HG02840 (cell line): Measurements from ENCODE around the gene KIF26A.

Experiments used
- ATAC-seq: cut with Tn5 transposase; IDR thresholded peaks from one replicate; pipeline ENCODE4 v1.9.1; 2021; ENCODE audit warnings: mild to moderate bottlenecking, moderate library complexity, moderate number of reproducible peaks; ENCODE audit not compliant: unreplicated experiment, low FRiP score

KIF26A gene

DNA sequence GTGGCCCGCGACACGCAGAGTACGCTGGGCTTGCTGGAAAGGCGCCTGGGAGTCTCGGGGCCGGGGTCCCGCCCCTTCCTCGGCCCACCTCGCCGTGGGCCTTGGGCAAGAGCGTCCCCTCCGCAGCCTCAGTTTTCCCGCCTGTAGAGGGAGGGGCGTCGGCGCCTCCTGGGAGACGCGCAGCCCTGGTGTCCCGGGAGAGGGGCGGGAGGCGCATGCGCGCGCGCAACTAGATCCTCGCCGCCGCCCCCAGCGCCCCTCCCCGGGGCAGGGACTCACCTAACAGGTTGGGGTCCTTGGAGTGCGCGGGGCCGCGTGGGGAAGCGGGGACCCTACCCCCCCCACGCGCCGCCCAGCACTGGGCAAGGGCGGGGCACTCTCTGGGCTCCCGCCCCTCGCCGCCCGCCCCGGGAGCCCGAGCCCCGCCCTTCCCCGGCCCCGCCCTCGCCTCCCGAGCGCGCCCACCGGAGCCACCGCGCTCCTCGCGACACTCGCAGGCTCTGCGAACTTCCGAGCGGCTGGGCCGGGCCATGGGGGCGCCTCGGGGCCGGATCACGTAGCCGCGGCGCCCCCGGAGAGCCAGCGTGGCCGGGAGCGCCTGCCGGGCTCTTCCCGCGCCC is at the start of gene KIF26A:
Gene KIF26A, plus strand, starts transcription at position 490 of the 620 bp plus-strand sequence. CDS start 136 bp downstream, outside the sequence.
- no peak for ATAC-seq

DNA sequence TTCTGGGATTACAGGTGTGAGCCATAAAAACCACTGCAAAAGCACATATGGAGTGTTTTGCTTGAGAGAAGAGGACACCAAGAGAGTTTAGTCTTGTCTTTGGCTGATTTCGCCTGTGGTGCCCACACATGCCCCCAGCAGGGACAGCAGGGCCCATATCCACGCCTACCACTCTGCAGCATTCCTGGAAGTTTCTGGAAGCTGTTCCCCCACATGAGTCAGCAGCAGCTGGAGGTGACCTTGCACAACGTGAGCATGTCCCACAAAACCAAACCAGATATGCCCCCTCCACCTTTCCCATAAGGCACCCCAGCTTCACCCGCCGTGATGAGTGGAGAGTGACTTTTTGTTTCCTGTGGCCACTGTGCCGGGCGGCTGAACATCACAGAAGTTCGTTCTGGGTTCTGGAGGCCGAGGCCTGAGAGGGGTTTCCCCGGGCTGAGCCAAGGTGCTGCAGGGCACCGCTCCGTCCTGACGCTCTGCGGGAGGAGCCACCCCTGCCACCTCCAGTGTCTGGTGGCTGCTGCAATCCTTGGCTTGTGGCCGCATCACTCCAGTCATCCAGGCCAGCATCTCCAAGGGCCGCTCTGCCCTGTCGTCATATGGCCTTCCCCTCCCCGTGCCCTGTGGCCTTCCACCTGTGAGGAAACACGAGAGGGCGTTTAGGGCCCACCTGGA is 48.2 kb upstream of the KIF26A start:
- ATAC-seq = no peak

- ATAC-seq = no peak
These were observed 47.1 kb upstream of the KIF26A start for GRCh38 chr14:104091061-104091926.

- ATAC-seq = no peak
These were observed 46.2 kb upstream of the KIF26A start for GRCh38 chr14:104091927-104092771.

- no peak for ATAC-seq
These were observed 45.4 kb upstream of the KIF26A start for GRCh38 chr14:104092931-104093365.

- no peak for ATAC-seq
These were observed 44.9 kb upstream of the KIF26A start for GRCh38 chr14:104093366-104094055.

- no peak for ATAC-seq
These were observed 44.2 kb upstream of the KIF26A start for GRCh38 chr14:104094056-104094708.

DNA sequence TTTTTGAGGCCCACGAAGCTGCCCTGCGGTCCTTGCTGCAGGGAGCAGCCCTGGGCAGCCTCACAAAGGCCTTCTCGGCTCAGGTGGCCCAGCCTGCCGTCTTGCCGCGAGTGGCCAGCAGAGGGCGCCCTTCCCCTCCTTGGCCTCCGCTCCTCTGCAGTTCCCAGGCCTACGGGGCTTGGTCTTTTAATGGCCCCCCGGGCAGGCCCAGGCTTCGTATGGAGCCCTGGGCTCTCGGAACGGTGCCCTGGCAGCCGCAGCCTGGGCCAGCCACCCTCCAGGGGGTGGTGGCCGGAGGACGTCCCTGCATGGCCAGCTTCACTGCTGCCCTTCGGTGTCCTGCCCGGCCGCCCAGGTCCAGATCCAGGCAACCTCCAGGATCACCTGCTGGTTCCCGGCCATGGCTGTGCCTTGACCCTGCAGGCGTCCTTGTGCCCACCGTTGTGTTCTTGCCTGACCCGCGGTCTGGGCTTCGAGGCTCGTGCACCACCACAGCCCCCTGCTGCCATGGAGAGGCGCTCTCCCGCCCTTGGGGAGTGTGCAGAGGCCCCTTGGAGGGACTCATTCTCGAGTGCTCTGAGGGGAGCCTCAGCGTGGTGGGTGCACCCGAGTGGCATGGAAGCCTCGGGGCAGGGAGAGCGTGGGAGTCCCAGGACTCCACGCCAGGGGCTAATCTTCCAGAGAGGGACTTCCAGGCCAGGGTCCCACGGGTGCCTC is 43.5 kb upstream of the KIF26A start:
- ATAC-seq = no peak

DNA sequence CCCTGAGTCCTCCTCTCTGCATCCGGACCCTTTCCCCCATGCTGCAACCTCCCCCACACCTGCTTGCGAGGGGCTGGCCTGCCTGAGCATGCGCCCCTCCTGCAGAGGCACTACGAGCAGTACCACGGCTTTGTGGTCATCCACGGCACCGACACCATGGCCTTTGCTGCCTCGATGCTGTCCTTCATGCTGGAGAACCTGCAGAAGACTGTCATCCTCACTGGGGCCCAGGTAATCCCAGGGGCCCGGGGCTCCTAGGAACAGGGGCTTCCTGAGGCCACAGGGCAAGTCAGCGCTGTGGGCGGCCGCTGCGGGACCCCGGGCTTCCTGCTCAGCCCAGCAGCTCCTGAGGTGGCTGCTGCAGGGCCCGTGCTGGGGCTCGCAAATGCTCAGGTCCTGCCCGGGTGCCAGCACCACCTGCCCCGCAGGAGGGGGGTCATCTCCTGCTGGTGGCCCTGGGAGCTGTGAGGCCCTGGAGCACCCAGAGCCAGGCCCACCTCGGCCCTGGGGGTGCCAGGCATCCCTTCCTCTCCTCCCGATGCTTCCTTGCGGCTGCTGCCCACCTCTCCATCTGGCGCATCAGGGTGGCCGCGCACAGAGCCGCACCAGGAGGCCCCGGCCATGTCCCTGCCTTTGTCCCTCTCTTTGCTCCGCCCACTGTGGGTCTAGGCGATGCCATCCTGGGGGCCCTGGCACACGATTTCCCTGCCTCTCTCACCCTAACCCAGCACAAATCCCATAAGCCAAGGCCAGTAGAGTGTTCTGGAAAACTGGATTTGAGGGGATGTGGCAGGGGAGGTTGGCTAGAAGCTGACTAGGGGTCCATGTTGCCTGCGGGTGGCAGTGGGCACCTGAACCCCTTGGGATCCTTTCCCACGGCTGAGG is 42.7 kb upstream of the KIF26A start:
- ATAC-seq = no peak

- ATAC-seq = no peak
These were observed 42.1 kb upstream of the KIF26A start for GRCh38 chr14:104096318-104096717.

DNA sequence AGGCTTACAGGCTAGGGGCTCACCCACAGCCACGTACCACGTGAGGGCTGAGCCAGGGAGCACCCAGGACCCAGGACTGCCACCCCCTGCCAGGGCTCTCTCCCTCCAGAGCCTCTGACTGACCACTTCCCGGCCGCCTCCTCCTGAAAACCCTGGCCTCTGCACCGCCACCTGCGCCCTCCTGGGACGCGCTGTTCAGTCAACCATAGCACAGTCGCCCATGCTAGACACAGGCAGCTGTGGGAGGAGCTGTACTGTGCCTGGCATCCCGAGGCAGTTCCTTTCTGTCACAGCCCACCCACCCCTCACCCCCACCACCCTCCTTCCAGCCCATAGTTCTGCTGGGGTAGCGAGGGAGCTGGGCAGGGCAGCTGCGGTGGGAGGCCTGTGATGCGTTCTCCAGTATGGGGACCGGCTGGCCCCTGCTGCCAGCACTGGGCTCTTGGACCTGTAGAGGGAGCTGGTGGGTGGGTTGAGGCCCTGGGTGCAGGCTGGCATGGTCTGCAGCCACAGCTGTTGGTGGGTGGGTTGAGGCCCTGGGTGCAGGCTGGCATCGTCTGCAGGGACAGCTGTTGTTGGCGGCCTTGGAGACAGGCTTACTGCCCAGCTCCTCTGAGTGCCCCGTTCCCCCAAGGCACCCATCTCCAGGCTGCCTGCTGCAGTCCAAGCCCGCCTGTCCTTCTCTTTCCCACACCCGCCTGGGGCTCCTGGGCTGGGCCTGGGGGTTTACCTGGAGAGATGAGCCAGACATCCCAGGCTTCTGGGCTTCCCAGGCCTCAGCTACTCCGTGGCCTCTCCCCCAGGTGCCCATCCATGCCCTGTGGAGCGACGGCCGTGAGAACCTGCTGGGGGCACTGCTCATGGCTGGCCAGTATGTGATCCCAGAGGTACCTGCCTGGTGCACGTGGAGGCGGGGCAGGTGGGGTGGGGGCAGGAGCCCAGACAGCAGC is 41.4 kb upstream of the KIF26A start:
- ATAC-seq = no peak

GRCh38 chr14:104098272-104099095 is 39.9 kb upstream of the KIF26A start:
- no peak for ATAC-seq

GRCh38 chr14:104099096-104100041 is 39.0 kb upstream of the KIF26A start:
- ATAC-seq = no peak

GRCh38 chr14:104100171-104101085 is 38.0 kb upstream of the KIF26A start:
- no peak for ATAC-seq
